K562 (cell line): ENCODE results near the gene ANO10. TPM values are rescaled to one million over a fixed set of nuclear protein-coding genes. Genes with fewer than 3 reads are reported as not detected.
A peak's percentile ranks its signal among the peaks of the same experiment; 100 is the strongest.

Experiments
- AFF1 ChIP-seq, 2 experiments: fragments of 450-650 bp; IDR thresholded peaks; 2 replicates each; pipeline ENCODE4 v1.6.1; 2018; ENCODE audit warnings: mild to moderate bottlenecking in 2 of 2, low read depth in 1 of 2; ENCODE audit not compliant: partially characterized antibody in 2 of 2
- ARNT ChIP-seq, 2 experiments: fragments of 450-650 bp; IDR thresholded peaks; 2 replicates each; pipeline ENCODE4 v1.6.1; 2016; ENCODE audit warnings: mild to moderate bottlenecking in 1 of 2
- BRF2 ChIP-seq: IDR thresholded peaks from 3 replicates; pipeline ENCODE4 v1.6.1; 2011; ENCODE audit warnings: borderline replicate concordance, mild to moderate bottlenecking; ENCODE audit not compliant: insufficient read length, insufficient read depth
- CBX5 ChIP-seq: IDR thresholded peaks from 2 replicates; pipeline ENCODE4 v1.6.1; 2014; ENCODE audit warnings: low read depth, borderline replicate concordance
- MYBL2 ChIP-seq, 2 experiments: fragments of 450-650 bp in 1 of 2; sonication (generic) in 1 of 2; formaldehyde crosslinking in 1 of 2; IDR thresholded peaks; 2 replicates each; pipeline versions ENCODE4 v1.6.1 to v1.8.1; 2017 to 2022; ENCODE audit warnings: borderline replicate concordance in 1 of 2, inconsistent platforms in 1 of 2, low read depth in 1 of 2, mild to moderate bottlenecking in 1 of 2, missing genetic modification reagents in 1 of 2, moderate library complexity in 1 of 2
- NCOR1 ChIP-seq: fragments of 450-650 bp; IDR thresholded peaks from 2 replicates; pipeline ENCODE4 v1.6.1; 2016; ENCODE audit warnings: mild to moderate bottlenecking, moderate library complexity
- PYGO2 ChIP-seq: fragments of 450-650 bp; IDR thresholded peaks from 2 replicates; pipeline ENCODE4 v1.6.1; 2016; ENCODE audit warnings: mild to moderate bottlenecking, missing genetic modification characterization, moderate library complexity, missing compliant biosample characterization
- SP1 ChIP-seq: sonication (generic); formaldehyde crosslinking; IDR thresholded peaks from 2 replicates; pipeline ENCODE4 v1.8.1; 2022; ENCODE audit warnings: mild to moderate bottlenecking, missing genetic modification reagents
- ZNF699 ChIP-seq: fragments of 250-450 bp; sonication (Bioruptor Pico); IDR thresholded peaks from 2 replicates; pipeline ENCODE4 v1.8.0; 2021; ENCODE audit warnings: mild to moderate bottlenecking, moderate library complexity; ENCODE audit not compliant: insufficient replicate concordance
- polyA plus RNA-seq, 8 experiments: library from polyadenylated mRNA; depleted of rRNA in 4 of 8; stranded (reverse) in 5 of 8; unstranded in 3 of 8; fragments of >200 nt; fragmentation: Nextera tagmentation in 2 of 8; fragmentation: Illumina TruSeq in 1 of 8; extraction: Ambion mirVana in 2 of 8; extraction: Trizol in 1 of 8; gene quantifications; 2 replicates each; pipeline versions ENCODE4 v1.2.1 to v1.2.3, GENCODE V29; 2011 to 2014; ENCODE audit warnings: inconsistent platforms in 1 of 8, missing spikeins in 1 of 8
- total RNA-seq, 7 experiments: library from RNA; depleted of rRNA in 6 of 7; stranded (reverse); fragments of >200 nt in 6 of 7; fragmentation: Illumina TruSeq in 2 of 7; extraction: Trizol in 2 of 7; gene quantifications; 2 replicates each; pipeline versions ENCODE4 v1.2.1 to v1.2.3, GENCODE V29; 2011 to 2021; ENCODE audit warnings: low replicate concordance in 1 of 7

ANO10 gene
- total and polyA plus RNA-seq, 9 of the 15 experiments (the other 6 are each of a cell fraction or from before 2014, with no cell fraction given) = 6.4 to 46.0 (median 32.3) TPM

GRCh38 chr3:43338295-43338694 lies 283.5 kb downstream of the ANO10 start (continued):
- TF ChIP-seq AFF1 (IDR thresholded peaks at IDR 0.05; ENCODE audit: low read depth in 1 of 2, partially characterized antibody in 2 of 2) = no peak
- peak; percentile 26 for TF ChIP-seq NCOR1
- no peak for TF ChIP-seq SP1 (CRISPR knock-in tag)
- TF ChIP-seq ARNT (IDR thresholded peaks at IDR 0.05) = peak in 1 of 2 experiments; percentile 66; a peak in 1 of 4 replicates
- no peak for TF ChIP-seq BRF2
- TF ChIP-seq MYBL2 (IDR thresholded peaks at IDR 0.05; ENCODE audit: low read depth) = 0 out of 2 replicates have a peak, but pooled peaks have one; percentile 21
- no peak for TF ChIP-seq MYBL2 (CRISPR knock-in tag; IDR thresholded peaks at IDR 0.05; ENCODE audit: borderline replicate concordance)
- TF ChIP-seq CBX5 = peak; percentile 99
- 0 out of 2 replicates have a peak, but pooled peaks have one; percentile 12 for TF ChIP-seq PYGO2 (tag)
- TF ChIP-seq ZNF699 (CRISPR knock-in tag) = no peak
- TF ChIP-seq, all 486 proteins: peak for 26
